Skin epidermis (tissue), 12 donors: ENCODE results near the gene POLR1E.
"Not testable (repeated sequence)": the region's sequence is repeated elsewhere in the genome, so short reads cannot be mapped to it uniquely, and the experiment has no call there.

ENCODE experiments used
- H3K27ac ChIP-seq, 21 experiments: fragments of 200-600 bp; sonication (generic) in 11 of 21; one replicate each; pipeline ENCODE4 v1.5.0; 2020; ENCODE audit warnings: mild to moderate bottlenecking in 3 of 21, inconsistent platforms in 2 of 21, moderate library complexity in 2 of 21
- H3K4me3 ChIP-seq, 7 experiments: fragments of 200-600 bp; sonication (generic) in 2 of 7; one replicate each; pipeline ENCODE4 v1.5.0; 2020; ENCODE audit warnings: inconsistent platforms in 2 of 7, mild to moderate bottlenecking in 2 of 7, moderate library complexity in 1 of 7

The POLR1E gene

GRCh38 chr9:37497320-37497719 is 11.6 kb downstream of the POLR1E start:
- no peak overlapping the region for H3K4me3 ChIP-seq
- H3K27ac ChIP-seq: no peak overlapping the region

GRCh38 chr9:37498457-37498856 is 12.7 kb downstream of the POLR1E start:
- Histone ChIP-seq H3K4me3 (no peak overlapping the region), H3K27ac (no peak overlapping the region)

GRCh38 chr9:37499297-37499696 is 13.5 kb downstream of the POLR1E start:
- no peak overlapping the region for H3K4me3 ChIP-seq
- no peak overlapping the region for H3K27ac ChIP-seq

- H3K27ac ChIP-seq: no peak overlapping the region
- no peak overlapping the region for H3K4me3 ChIP-seq
Observed at GRCh38 chr9:37501957-37502596, 16.3 kb downstream of the POLR1E start.

GRCh38 chr9:37503736-37504135 is 18.0 kb downstream of the POLR1E start:
- no peak overlapping the region for H3K4me3 ChIP-seq
- peak overlapping the region in 2 of 21 experiments; percentile 16 to 41 for H3K27ac ChIP-seq

- Histone ChIP-seq H3K27ac (no peak overlapping the region), H3K4me3 (no peak overlapping the region)
Observed at GRCh38 chr9:37504605-37505004, 18.9 kb downstream of the POLR1E start.

GRCh38 chr9:37507566-37508134 is 21.9 kb downstream of the POLR1E start:
- no peak overlapping the region for H3K27ac ChIP-seq
- no peak overlapping the region for H3K4me3 ChIP-seq

- H3K4me3 ChIP-seq: no peak overlapping the region
- no peak overlapping the region for H3K27ac ChIP-seq
Observed at GRCh38 chr9:37508135-37508833, 22.5 kb downstream of the POLR1E start.

GRCh38 chr9:37508834-37509206 is 23.1 kb downstream of the POLR1E start:
- H3K4me3 ChIP-seq: no peak overlapping the region
- H3K27ac ChIP-seq: no peak overlapping the region

- Histone ChIP-seq H3K27ac (no peak overlapping the region), H3K4me3 (no peak overlapping the region)
Observed at GRCh38 chr9:37509536-37509935, 23.8 kb downstream of the POLR1E start.

GRCh38 chr9:37510053-37510452 is 24.3 kb downstream of the POLR1E start:
- H3K27ac ChIP-seq, H3K4me3 ChIP-seq: not testable (repeated sequence)

- no peak overlapping the region for H3K4me3 ChIP-seq
- no peak overlapping the region for H3K27ac ChIP-seq
Observed at GRCh38 chr9:37511016-37512010, 25.6 kb downstream of the POLR1E start.

- H3K4me3 ChIP-seq: no peak overlapping the region
- H3K27ac ChIP-seq: no peak overlapping the region
Observed at GRCh38 chr9:37512437-37512836, 26.7 kb downstream of the POLR1E start.

GRCh38 chr9:37514415-37514814 is 28.7 kb downstream of the POLR1E start:
- not testable (repeated sequence) for H3K27ac ChIP-seq, H3K4me3 ChIP-seq

GRCh38 chr9:37514999-37515398 is 29.3 kb downstream of the POLR1E start:
- no peak overlapping the region for H3K4me3 ChIP-seq
- H3K27ac ChIP-seq: no peak overlapping the region

GRCh38 chr9:37515620-37516258 is 30.0 kb downstream of the POLR1E start:
- Histone ChIP-seq H3K27ac (peak overlapping the region in 4 of 21 experiments; percentile 5 to 55 (median 24)), H3K4me3 (no peak overlapping the region)

- H3K27ac ChIP-seq: no peak overlapping the region
- no peak overlapping the region for H3K4me3 ChIP-seq
Observed at GRCh38 chr9:37517923-37518322, 32.2 kb downstream of the POLR1E start.

- Histone ChIP-seq H3K27ac (no peak overlapping the region), H3K4me3 (no peak overlapping the region)
Observed at GRCh38 chr9:37520641-37521040, 34.9 kb downstream of the POLR1E start.

- H3K27ac ChIP-seq: no peak overlapping the region
- H3K4me3 ChIP-seq: no peak overlapping the region
Observed at GRCh38 chr9:37521111-37521510, 35.4 kb downstream of the POLR1E start.

- no peak overlapping the region for H3K27ac ChIP-seq
Observed at GRCh38 chr9:37522971-37523370, 37.2 kb downstream of the POLR1E start.

More at GRCh38 chr9:37522971-37523370, 37.2 kb downstream of the POLR1E start:
- no peak overlapping the region for H3K4me3 ChIP-seq
